Measurements from ENCODE around the gene BAZ1B. TPM values are rescaled to one million over a fixed set of nuclear protein-coding genes. Genes with fewer than 3 reads are reported as not detected.

The BAZ1B gene
- total RNA-seq, result 40.6 and 71.1 TPM in 2 replicates

GRCh38 chr7:73522105-73522872 lies at the start of gene BAZ1B:
Gene BAZ1B (minus strand): TSS chr7:73522293. CDS start chr7:73521933, 360 bp downstream.

DNA sequence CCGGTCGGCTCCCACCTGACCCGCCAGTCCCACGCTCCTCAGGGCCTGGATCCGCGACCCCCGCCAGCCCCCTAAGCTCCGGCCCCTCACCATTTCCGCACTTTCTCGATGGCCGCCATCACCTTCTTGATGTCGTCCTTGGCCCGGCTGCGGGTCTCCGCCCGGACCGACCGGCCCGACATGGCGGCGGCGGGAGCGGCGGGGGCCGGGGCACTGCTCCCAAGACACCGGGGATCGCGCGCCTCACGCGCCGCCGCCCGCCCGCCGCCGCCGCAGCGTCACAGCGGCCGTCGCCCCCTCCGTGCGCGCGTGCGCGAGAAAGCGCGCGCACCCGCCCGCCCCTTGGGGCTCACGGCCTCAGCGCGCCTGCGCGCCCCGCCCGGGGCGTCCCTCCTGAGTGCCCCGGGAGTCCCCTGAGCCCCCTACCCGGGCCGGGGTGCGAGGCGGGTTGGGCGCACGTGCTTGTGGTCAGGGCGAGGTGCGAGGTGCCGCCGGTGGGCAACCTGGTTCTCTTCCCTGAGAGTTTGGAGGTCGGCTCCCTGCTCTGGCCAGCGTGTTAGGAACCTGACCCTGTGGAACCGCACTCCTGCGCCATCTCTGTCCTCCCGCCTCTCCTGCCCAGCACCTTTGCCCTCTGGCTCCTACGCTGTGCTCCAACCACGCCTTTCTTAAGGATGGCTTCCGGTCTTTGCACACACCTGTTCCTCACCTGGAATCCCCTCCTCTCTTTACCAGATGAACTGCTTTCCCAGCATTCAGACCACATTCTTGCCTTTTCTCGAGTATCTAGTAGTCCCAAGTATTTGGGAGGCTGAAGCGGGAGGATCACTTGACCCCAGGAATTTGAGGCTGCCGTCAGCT lies 35.5 kb upstream of the BAZ1B start, which contains the start of gene BCL7B:
TSS of gene BCL7B (minus strand) at position 294 of the 861 bp plus-strand sequence. CDS start at position 182, 112 bp downstream.

Other genes starting within 250 kb of the BAZ1B start
- 13.2 and 21.3 TPM in 2 replicates for gene NSUN5, start 213.5 kb downstream of the BAZ1B start, total RNA-seq
- gene TRIM50, start 194.2 kb downstream of the BAZ1B start, total RNA-seq, result not detected in 2 replicates
- not detected in 2 replicates for gene FKBP6, start 194.1 kb downstream of the BAZ1B start, total RNA-seq
- 0.85 and 0.96 TPM in 2 replicates for gene FZD9, start 88.5 kb downstream of the BAZ1B start, total RNA-seq
- 14.7 and 36.4 TPM in 2 replicates for gene BCL7B, start 35.4 kb upstream of the BAZ1B start, total RNA-seq
- 94.3 and 111 TPM in 2 replicates for gene TBL2, start 56.3 kb upstream of the BAZ1B start, total RNA-seq
- gene MLXIPL, start 102.2 kb upstream of the BAZ1B start, total RNA-seq, result not detected in 2 replicates
- gene VPS37D, start 145.5 kb upstream of the BAZ1B start, total RNA-seq, result 2.3 and 5.9 TPM in 2 replicates
- gene DNAJC30, start 161.2 kb upstream of the BAZ1B start, total RNA-seq, result 1.7 and 3.6 TPM in 2 replicates
- 49.0 and 98.9 TPM in 2 replicates for gene BUD23, start 161.3 kb upstream of the BAZ1B start, total RNA-seq
- gene STX1A, start 197.4 kb upstream of the BAZ1B start, total RNA-seq, result 27.1 and 52.1 TPM in 2 replicates
- gene ABHD11, start 216.5 kb upstream of the BAZ1B start, total RNA-seq, result 5.4 and 20.9 TPM in 2 replicates
- gene CLDN3, start 248.0 kb upstream of the BAZ1B start, total RNA-seq, result not detected in 2 replicates